HepG2 (cell line): Measurements from ENCODE around the gene OR5K2. TPM values are rescaled to one million over a fixed set of nuclear protein-coding genes. Genes with fewer than 3 reads are reported as not detected.

Experiments
- ATAC-seq: fragments of 200-7000 bp; cut with Tn5 transposase; 3 replicates; pipeline ENCODE4 v1.9.1; 2020; ENCODE audit warnings: mild to moderate bottlenecking, moderate library complexity
- BruUV-seq: library from RNA; stranded (reverse); fragments of 400-500 nt; replicated peaks from 2 replicates; lab custom pipeline; 2021; lab: Mats Ljungman, UMichigan
- CTCF ChIA-PET: fragments of 300-600 bp; formaldehyde crosslinking; extraction: SDS; loops from one replicate; lab custom pipeline; 2021; ENCODE audit warnings: low total read pairs, inconsistent platforms, low intra/inter-chr PET ratio; lab: Yijun Ruan, JAX
- POLR2A ChIA-PET: fragments of 350-600 bp; sonication (Branson Sonifier 250); formaldehyde crosslinking; loops from one replicate; lab custom pipeline; 2020; ENCODE audit warnings: antibody characterized with exemption, inconsistent platforms; lab: Yijun Ruan, JAX
- DNase-seq: peaks from one replicate; pipeline ENCODE4 v3.0.0-alpha.2; 2015; ENCODE audit warnings: low spot score
- FAIRE-seq: peaks from 3 replicates; lab custom pipeline; 2011; peaks lifted over from hg19 to GRCh38; lab: Jason Lieb, UNC
- H2AFZ ChIP-seq: one replicate; pipeline ENCODE4 v1.6.1; 2011; ENCODE audit warnings: low read length, inconsistent platforms
- H3K27ac ChIP-seq: fragments of 300-600 bp; 3 replicates; pipeline ENCODE4 v1.8.0; 2011; ENCODE audit warnings: mixed run types, mild to moderate bottlenecking, mixed read lengths, low read length, inconsistent platforms; ENCODE audit not compliant: insufficient read depth; ENCODE audit errors: extremely low read length
- H3K27me3 ChIP-seq, 2 experiments: fragments of 200-600 bp in 1 of 2; 2 replicates in 1 of 2; 3 replicates in 1 of 2; pipeline versions ENCODE4 v1.6.0 to v1.8.0; 2011; ENCODE audit warnings: low read length in 2 of 2, mild to moderate bottlenecking in 2 of 2, moderate library complexity in 2 of 2, inconsistent platforms in 1 of 2; ENCODE audit not compliant: insufficient read depth in 2 of 2, control insufficient read depth in 1 of 2
- H3K36me3 ChIP-seq, 2 experiments: fragments of 200-600 bp in 1 of 2; replicated peaks in 1 of 2; 2 replicates in 1 of 2; 3 replicates in 1 of 2; pipeline versions ENCODE4 v1.5.1 to v1.8.0; 2011; ENCODE audit warnings: low read length in 2 of 2, inconsistent platforms in 1 of 2; ENCODE audit not compliant: insufficient read depth in 2 of 2, control insufficient read depth in 1 of 2
- H3K4me1 ChIP-seq: 2 replicates; pipeline ENCODE4 v1.5.1; 2012; ENCODE audit warnings: low read length, inconsistent platforms; ENCODE audit not compliant: insufficient read depth
- H3K4me2 ChIP-seq: 2 replicates; pipeline ENCODE4 v1.6.0; 2011; ENCODE audit warnings: low read depth, low read length, inconsistent platforms
- H3K4me3 ChIP-seq, 3 experiments: fragments of 200-600 bp in 1 of 3; sonication (generic), shearing (Covaris generic) in 1 of 3; replicated peaks in 1 of 3; 2 replicates each; pipeline ENCODE4 v1.5.1; 2011 to 2016; ENCODE audit warnings: low read length in 3 of 3, inconsistent platforms in 2 of 3, low read depth in 2 of 3, mild to moderate bottlenecking in 2 of 3, control low read depth in 1 of 3, mixed read lengths in 1 of 3; ENCODE audit not compliant: insufficient read depth in 1 of 3
- H3K79me2 ChIP-seq: one replicate; pipeline ENCODE4 v1.6.1; 2011; ENCODE audit warnings: low read length, inconsistent platforms; ENCODE audit not compliant: insufficient read depth
- H3K9ac ChIP-seq: 2 replicates; pipeline ENCODE4 v1.6.0; 2011; ENCODE audit warnings: mild to moderate bottlenecking, low read depth, low read length, inconsistent platforms; ENCODE audit not compliant: insufficient read depth
- H3K9me3 ChIP-seq: 2 replicates; pipeline ENCODE4 v1.5.1; 2012; ENCODE audit warnings: mild to moderate bottlenecking, low read length
- H4K20me1 ChIP-seq: 2 replicates; pipeline ENCODE4 v1.6.0; 2011; ENCODE audit warnings: inconsistent platforms, mild to moderate bottlenecking, low read length, moderate library complexity; ENCODE audit not compliant: insufficient read depth
- AKAP8 ChIP-seq: sonication (generic); formaldehyde crosslinking; IDR thresholded peaks from 2 replicates; pipeline ENCODE4 v1.5.1; 2020; ENCODE audit warnings: mild to moderate bottlenecking, missing genetic modification reagents
- BRCA1 ChIP-seq: sonication (generic); formaldehyde crosslinking; IDR thresholded peaks from 2 replicates; pipeline ENCODE4 v1.4.0; 2020; ENCODE audit warnings: missing genetic modification reagents
- CHCHD3 ChIP-seq: sonication (generic); formaldehyde crosslinking; IDR thresholded peaks from 2 replicates; pipeline ENCODE4 v1.8.0; 2022; ENCODE audit warnings: mild to moderate bottlenecking, missing genetic modification reagents, moderate library complexity
- GMEB1 ChIP-seq: sonication (generic); formaldehyde crosslinking; IDR thresholded peaks from 2 replicates; pipeline ENCODE4 v1.5.1; 2020; ENCODE audit warnings: missing genetic modification reagents, mild to moderate bottlenecking, borderline replicate concordance
- MBD4 ChIP-seq: IDR thresholded peaks from 2 replicates; pipeline ENCODE4 v1.6.1; 2012; ENCODE audit warnings: low read length, inconsistent platforms, borderline replicate concordance
- NCOA1 ChIP-seq: sonication (generic); formaldehyde crosslinking; IDR thresholded peaks from 2 replicates; pipeline ENCODE4 v1.9.0; 2021; ENCODE audit warnings: missing genetic modification reagents
- RARG ChIP-seq: sonication (generic); formaldehyde crosslinking; IDR thresholded peaks from 2 replicates; pipeline ENCODE4 v1.4.0; 2020; ENCODE audit warnings: low read depth, mild to moderate bottlenecking, missing genetic modification reagents
- ZNF747 ChIP-seq: sonication (generic); formaldehyde crosslinking; IDR thresholded peaks from 2 replicates; pipeline ENCODE4 v1.8.1; 2023; ENCODE audit warnings: missing genetic modification reagents, mild to moderate bottlenecking, borderline replicate concordance
- WGBS: methylation state at CpG from one replicate; pipeline ENCODE4 v1.1.6; 2017; ENCODE audit warnings: low lambda C conversion rate; 5-methylcytosine and 5-hydroxymethylcytosine counted together
- in situ Hi-C: cut with HindIII; loops from 2 replicates; pipeline ENCODE4 v1.10.0; 2017; ENCODE audit warnings: low pct_unique_long_range_greater_than_20kb; ENCODE audit not compliant: extremely low pct_ligation_motif_present
- intact Hi-C: fragments of 100-400 bp; cut with micrococcal nuclease; formaldehyde crosslinking; loops from one replicate; pipeline ENCODE4 v1.10.0; 2022; ENCODE audit not compliant: unreplicated experiment
- polyA plus RNA-seq, 8 experiments: library from polyadenylated mRNA; depleted of rRNA in 3 of 8; stranded (reverse) in 7 of 8; unstranded in 1 of 8; fragments of >200 nt; fragmentation: Illumina TruSeq in 4 of 8; extraction: Trizol in 4 of 8; gene quantifications; 2 replicates each; pipeline versions ENCODE4 v1.2.1 to v1.2.3, GENCODE V29; 2011 to 2016; ENCODE audit warnings: low read depth in 4 of 8, missing spikeins in 1 of 8, mixed read lengths in 1 of 8; ENCODE audit not compliant: insufficient read depth in 1 of 8
- small RNA-seq, 3 experiments: library from RNA; depleted of rRNA; stranded (forward); fragments of <200 nt; gene quantifications; one replicate each; pipeline ENCODE3, GENCODE V24; 2012; ENCODE audit warnings: low read depth in 2 of 3, low replicate concordance in 1 of 3; ENCODE audit not compliant: insufficient read length in 3 of 3, insufficient read depth in 2 of 3
- total RNA-seq, 5 experiments: library from RNA; depleted of rRNA; stranded (reverse); fragments of >200 nt; fragmentation: Illumina TruSeq; extraction: Trizol; gene quantifications; 2 replicates each; pipeline ENCODE4 v1.2.3, GENCODE V29; 2016; ENCODE audit warnings: low read depth in 1 of 5

The OR5K2 gene
- total and polyA plus RNA-seq, 2 of the 13 experiments (the other 11 are each of a cell fraction or from before 2014, with no cell fraction given) = not detected

GRCh38 chr3:98542623-98543022, 45.1 kb downstream of the OR5K2 start:
- H2AFZ ChIP-seq = no peak overlapping the region
- H3K27ac ChIP-seq = no peak overlapping the region
- 40% methylated on average over 1 of the region's 1 CpG for WGBS
- intact Hi-C loops (no loop called here), in situ Hi-C loops (no loop called here)
- ChIA-PET CTCF (no interaction called here), POLR2A (no interaction called here)
- H3K27me3 ChIP-seq = no peaks in the 10 kb centered on the region
- no peak overlapping the region for H3K4me2 ChIP-seq
- peaks cover 6% of the 10 kb centered on the region; the same call in 1 of the 2 replicates for H3K4me1 ChIP-seq
- H3K9ac ChIP-seq = no peak overlapping the region
- no TSS peak for BruUV-seq
- H3K4me3 ChIP-seq = no peak overlapping the region
- no peaks in the 10 kb centered on the region for H3K9me3 ChIP-seq
- DNase-seq (no peak), ATAC-seq (no peak; the same call in 2 of the 3 replicates), FAIRE-seq (no peak)
- TF ChIP-seq CHCHD3 (CRISPR knock-in tag) (no peak), AKAP8 (CRISPR knock-in tag) (no peak), MBD4 (no peak), GMEB1 (CRISPR knock-in tag) (no peak), BRCA1 (CRISPR knock-in tag) (no peak), NCOA1 (CRISPR knock-in tag) (no peak), RARG (CRISPR knock-in tag) (no peak)
- H4K20me1 ChIP-seq = no peaks in the 10 kb centered on the region
- H3K36me3 ChIP-seq = no peaks in the 10 kb centered on the region
- no peaks in the 10 kb centered on the region for H3K79me2 ChIP-seq

GRCh38 chr3:98545940-98546339, 48.5 kb downstream of the OR5K2 start:
- no peak for FAIRE-seq
- Histone ChIP-seq H3K27me3 (no peaks in the 10 kb centered on the region), H3K27ac (no peak overlapping the region), H3K4me2 (no peak overlapping the region), H3K4me1 (peaks cover 6% of the 10 kb centered on the region; the same call in 1 of the 2 replicates), H3K9me3 (no peaks in the 10 kb centered on the region), H3K4me3 (no peak overlapping the region), H3K9ac (no peak overlapping the region), H2AFZ (no peak overlapping the region), H4K20me1 (no peaks in the 10 kb centered on the region), H3K79me2 (no peaks in the 10 kb centered on the region), H3K36me3 (no peaks in the 10 kb centered on the region)
- ChIA-PET CTCF (no interaction called here), POLR2A (no interaction called here)
- no peak for DNase-seq
- BruUV-seq = no TSS peak
- no peak for ATAC-seq
- intact Hi-C loops = no loop called here
- WGBS = 29% methylated on average over 5 of the region's 5 CpGs
- TF ChIP-seq ZNF747 (CRISPR knock-in tag) = no peak
- in situ Hi-C loops = no loop called here

Small RNA genes within 50 kb of the gene (small RNA-seq; reads per million reads assigned to genes)
- 0 reads per million in 3 experiments for gene RPL38P4

Other genes with a start within 250 kb of the OR5K2 start
- not detected in 2 replicates for gene OR5H6, start 233.4 kb upstream of the OR5K2 start, total RNA-seq (2016; rRNA removed; fragmentation: Illumina TruSeq; extraction: Trizol)
- gene OR5H6, start 233.4 kb upstream of the OR5K2 start, polyA plus RNA-seq (2011; rRNA removed) = 0.09 TPM in 1 of 2 replicates, not detected in the other
- gene OR5H2, start 215.2 kb upstream of the OR5K2 start, total RNA-seq (2016; rRNA removed; fragmentation: Illumina TruSeq; extraction: Trizol) = not detected in 2 replicates
- not detected in 2 replicates for gene OR5H2, start 215.2 kb upstream of the OR5K2 start, polyA plus RNA-seq (2011; rRNA removed)
- not detected in 2 replicates for gene OR5K4, start 143.8 kb upstream of the OR5K2 start, total RNA-seq (2016; rRNA removed; fragmentation: Illumina TruSeq; extraction: Trizol)
- gene OR5K4, start 143.8 kb upstream of the OR5K2 start, polyA plus RNA-seq (2011; rRNA removed) = not detected in 2 replicates
- not detected in 2 replicates for gene OR5K3, start 107.0 kb upstream of the OR5K2 start, total RNA-seq (2016; rRNA removed; fragmentation: Illumina TruSeq; extraction: Trizol)
- not detected in 2 replicates for gene OR5K3, start 107.0 kb upstream of the OR5K2 start, polyA plus RNA-seq (2011; rRNA removed)
- gene OR5K1, start 34.5 kb upstream of the OR5K2 start, total RNA-seq (2016; rRNA removed; fragmentation: Illumina TruSeq; extraction: Trizol) = not detected in 2 replicates
- gene OR5K1, start 34.5 kb upstream of the OR5K2 start, polyA plus RNA-seq (2011; rRNA removed) = not detected in 2 replicates
- 30.3 and 50.8 TPM in 2 replicates for gene CLDND1, start 25.2 kb downstream of the OR5K2 start, total RNA-seq (2016; rRNA removed; fragmentation: Illumina TruSeq; extraction: Trizol)
- gene CLDND1, start 25.2 kb downstream of the OR5K2 start, polyA plus RNA-seq (2011; rRNA removed) = 103 and 121 TPM in 2 replicates
- not detected in 2 replicates for gene GPR15, start 34.3 kb downstream of the OR5K2 start, total RNA-seq (2016; rRNA removed; fragmentation: Illumina TruSeq; extraction: Trizol)
- not detected in 2 replicates for gene GPR15, start 34.3 kb downstream of the OR5K2 start, polyA plus RNA-seq (2011; rRNA removed)
- gene CPOX, start 95.9 kb downstream of the OR5K2 start, total RNA-seq (2016; rRNA removed; fragmentation: Illumina TruSeq; extraction: Trizol) = 35.2 and 37.2 TPM in 2 replicates
- 26.2 and 34.2 TPM in 2 replicates for gene CPOX, start 95.9 kb downstream of the OR5K2 start, polyA plus RNA-seq (2011; rRNA removed)